ENCODE results near the gene CNPPD1. TPM values are rescaled to one million over a fixed set of nuclear protein-coding genes. Genes with fewer than 3 reads are reported as not detected.

The CNPPD1 gene
- total RNA-seq, 1 experiment from 2014 or later, result 32.8 TPM

- TF ChIP-seq HMGA2 (CRISPR knock-in tag; IDR thresholded peaks at IDR 0.05) (no peak), ERG (CRISPR knock-in tag; IDR thresholded peaks at IDR 0.05) (no peak), FOXP1 (CRISPR knock-in tag; IDR thresholded peaks at IDR 0.05; ENCODE audit: borderline replicate concordance) (no peak), ATF2 (CRISPR knock-in tag; IDR thresholded peaks at IDR 0.05; ENCODE audit: borderline replicate concordance, low read depth) (no peak), ESRRA (CRISPR knock-in tag; IDR thresholded peaks at IDR 0.05; ENCODE audit: borderline replicate concordance) (no peak)
Measured at GRCh38 chr2:219184121-219184520, 7.4 kb upstream of the CNPPD1 start (continued).

GRCh38 chr2:219183151-219183772 lies 6.5 kb upstream of the CNPPD1 start:
- CTCF ChIA-PET, result no interaction called here
- Mint-ChIP-seq H3K27ac (no peak overlapping the region), H3K27me3 (ENCODE audit: low read depth) (no peaks in the 10 kb centered on the region), H3K4me3 (no peak overlapping the region), H3K4me1 (peaks cover 7% of the 10 kb centered on the region), H3K9me3 (no peaks in the 10 kb centered on the region), H3K36me3 (peaks cover 27% of the 10 kb centered on the region)
- no peak for TF ChIP-seq USF1 (CRISPR knock-in tag; IDR thresholded peaks at IDR 0.05)
- TF ChIP-seq GABPB1 (CRISPR knock-in tag; IDR thresholded peaks at IDR 0.05), result no peak
- no peak for TF ChIP-seq MLX (CRISPR knock-in tag; IDR thresholded peaks at IDR 0.05)
- TF ChIP-seq PRDM15 (CRISPR knock-in tag; IDR thresholded peaks at IDR 0.05), result no peak
- ATAC-seq, result no peak
- DNase-seq (ENCODE audit: low spot score), result no peak
- POLR2A ChIA-PET, result no interaction called here

GRCh38 chr2:219182331-219183150 lies 5.8 kb upstream of the CNPPD1 start:
- Mint-ChIP-seq H3K27ac (no peak overlapping the region), H3K36me3 (peaks cover 27% of the 10 kb centered on the region), H3K27me3 (ENCODE audit: low read depth) (no peaks in the 10 kb centered on the region), H3K4me1 (peaks cover 8% of the 10 kb centered on the region), H3K9me3 (no peaks in the 10 kb centered on the region), H3K4me3 (no peak overlapping the region)
- POLR2A ChIA-PET, result no interaction called here
- DNase-seq (ENCODE audit: low spot score) (no peak), ATAC-seq (no peak)
- CTCF ChIA-PET, result interaction anchor here (0.6 to 1.3 kb wide), 2 partner anchors 153 to 179 kb away, joined by 3 read pairs; no protein-coding TSS in a partner anchor
- no peak for TF ChIP-seq ZNF423 (CRISPR knock-in tag; IDR thresholded peaks at IDR 0.05)
- TF ChIP-seq ZNF121 (CRISPR knock-in tag; IDR thresholded peaks at IDR 0.05), result no peak
- no peak for TF ChIP-seq MXD4 (CRISPR knock-in tag; IDR thresholded peaks at IDR 0.05; ENCODE audit: borderline replicate concordance)
- TF ChIP-seq ZMAT4 (CRISPR knock-in tag; IDR thresholded peaks at IDR 0.05), result no peak
- TF ChIP-seq ATF1 (CRISPR knock-in tag; IDR thresholded peaks at IDR 0.05), result no peak
- no peak for TF ChIP-seq FOXK1 (CRISPR knock-in tag; IDR thresholded peaks at IDR 0.05)
- TF ChIP-seq TCF7 (CRISPR knock-in tag; IDR thresholded peaks at IDR 0.05; ENCODE audit: low read depth), result no peak
- no peak for TF ChIP-seq ETV6 (CRISPR knock-in tag; IDR thresholded peaks at IDR 0.05)
- TF ChIP-seq ERG (CRISPR knock-in tag; IDR thresholded peaks at IDR 0.05), result no peak
- no peak for TF ChIP-seq ELF4 (CRISPR knock-in tag; IDR thresholded peaks at IDR 0.05; ENCODE audit: low read depth)
- TF ChIP-seq ATF6 (CRISPR knock-in tag; IDR thresholded peaks at IDR 0.05), result no peak
- TF ChIP-seq FOXP1 (CRISPR knock-in tag; IDR thresholded peaks at IDR 0.05; ENCODE audit: borderline replicate concordance), result no peak
- TF ChIP-seq EMX1 (CRISPR knock-in tag; IDR thresholded peaks at IDR 0.05), result no peak
